Mesodermal cell (in vitro differentiated cells): ENCODE measurements around the gene HELZ.
"Not testable (repeated sequence)": the region's sequence is repeated elsewhere in the genome, so short reads cannot be mapped to it uniquely, and the experiment has no call there.

Experiments used
- H3K27ac ChIP-seq: 2 replicates; pipeline ENCODE4 v1.7.0; 2013; ENCODE audit warnings: mild to moderate bottlenecking, low read depth, low read length, moderate library complexity; ENCODE audit not compliant: severe bottlenecking
- H3K36me3 ChIP-seq: 2 replicates; pipeline ENCODE4 v1.7.1; 2013; ENCODE audit warnings: mild to moderate bottlenecking, low read length, moderate library complexity; ENCODE audit not compliant: control insufficient read depth, insufficient read depth
- H3K4me1 ChIP-seq: one replicate; pipeline ENCODE4 v1.7.1; 2013; ENCODE audit warnings: mild to moderate bottlenecking, low read length; ENCODE audit not compliant: insufficient read depth, control insufficient read depth, poor library complexity, severe bottlenecking
- H3K4me3 ChIP-seq: 2 replicates; pipeline ENCODE4 v1.7.0; 2013; ENCODE audit warnings: low read length, control low read depth, mild to moderate bottlenecking; ENCODE audit not compliant: insufficient read depth, poor library complexity, severe bottlenecking; ENCODE audit errors: extremely low read depth
- H3K9me3 ChIP-seq: 2 replicates; pipeline ENCODE4 v1.7.1; 2013; ENCODE audit warnings: mild to moderate bottlenecking, low read length, moderate library complexity; ENCODE audit not compliant: control insufficient read depth
- WGBS, 2 experiments: methylation state at CpG; one replicate each; pipeline ENCODE4 v1.1.5; 2013; ENCODE audit warnings: missing lambda C conversion rate in 2 of 2; ENCODE audit not compliant: insufficient coverage in 2 of 2; 5-methylcytosine and 5-hydroxymethylcytosine counted together

HELZ gene

GRCh38 chr17:67113486-67113885 lies 131.5 kb downstream of the HELZ start:
- Histone ChIP-seq H3K36me3 (peaks cover 44% of the 10 kb centered on the region), H3K4me3 (no peak overlapping the region)
- WGBS, 2 experiments, result 86 to 89% methylated on average over 4 to 5 of the region's 5 CpGs

GRCh38 chr17:67111808-67112207 lies 133.2 kb downstream of the HELZ start:
- H3K36me3 ChIP-seq, result peaks cover 48% of the 10 kb centered on the region
- H3K4me3 ChIP-seq, result no peak overlapping the region
- WGBS, 2 experiments, result no CpG with 5 or more reads among the region's 1 CpG
- H3K9me3 ChIP-seq, result no peaks in the 10 kb centered on the region
- no peak overlapping the region for H3K27ac ChIP-seq
- H3K4me1 ChIP-seq, result peaks cover 7% of the 10 kb centered on the region

More at GRCh38 chr17:67113486-67113885, 131.5 kb downstream of the HELZ start:
- Histone ChIP-seq H3K27ac (no peak overlapping the region), H3K9me3 (no peaks in the 10 kb centered on the region), H3K4me1 (peaks cover 7% of the 10 kb centered on the region)

- 100% methylated on average over 2 of the region's 2 CpGs for WGBS, 2 experiments
- no peak overlapping the region for H3K4me3 ChIP-seq
- H3K4me1 ChIP-seq, result peaks cover 7% of the 10 kb centered on the region
- H3K36me3 ChIP-seq, result peaks cover 50% of the 10 kb centered on the region
- no peaks in the 10 kb centered on the region for H3K9me3 ChIP-seq
- no peak overlapping the region for H3K27ac ChIP-seq
Measured at GRCh38 chr17:67111327-67111726, 133.7 kb downstream of the HELZ start.

GRCh38 chr17:67110619-67111018 lies 134.4 kb downstream of the HELZ start:
- Histone ChIP-seq H3K4me3 (no peak overlapping the region), H3K36me3 (peaks cover 56% of the 10 kb centered on the region), H3K27ac (no peak overlapping the region), H3K9me3 (no peaks in the 10 kb centered on the region), H3K4me1 (peaks cover 7% of the 10 kb centered on the region)
- 86 to 100% methylated on average over 1 to 3 of the region's 3 CpGs for WGBS, 2 experiments

- Histone ChIP-seq H3K27ac (no peak overlapping the region), H3K36me3 (peaks cover 62% of the 10 kb centered on the region), H3K9me3 (no peaks in the 10 kb centered on the region), H3K4me3 (no peak overlapping the region), H3K4me1 (peaks cover 7% of the 10 kb centered on the region)
- WGBS, 2 experiments, result 88 to 90% methylated on average over 4 to 5 of the region's 5 CpGs
Measured at GRCh38 chr17:67109111-67109510, 135.9 kb downstream of the HELZ start.

- Histone ChIP-seq H3K36me3 (peaks cover 60% of the 10 kb centered on the region), H3K4me1 (peaks cover 7% of the 10 kb centered on the region), H3K27ac (no peak overlapping the region), H3K4me3 (no peak overlapping the region), H3K9me3 (no peaks in the 10 kb centered on the region)
- 93 to 97% methylated on average over 7 to 9 of the region's 13 CpGs for WGBS, 2 experiments
Measured at GRCh38 chr17:67107811-67108775, 136.9 kb downstream of the HELZ start.

- no peaks in the 10 kb centered on the region for H3K9me3 ChIP-seq
- H3K36me3 ChIP-seq, result peaks cover 56% of the 10 kb centered on the region
- 89 to 97% methylated on average over 3 to 4 of the region's 5 CpGs for WGBS, 2 experiments
Measured at GRCh38 chr17:67107171-67107570, 137.8 kb downstream of the HELZ start.

GRCh38 chr17:67105213-67105612 lies 139.8 kb downstream of the HELZ start:
- H3K9me3 ChIP-seq, result no peaks in the 10 kb centered on the region
- H3K4me1 ChIP-seq, result no peaks in the 10 kb centered on the region
- peaks cover 59% of the 10 kb centered on the region for H3K36me3 ChIP-seq
- H3K4me3 ChIP-seq, result no peak overlapping the region
- H3K27ac ChIP-seq, result no peak overlapping the region

More at GRCh38 chr17:67107171-67107570, 137.8 kb downstream of the HELZ start:
- Histone ChIP-seq H3K4me3 (no peak overlapping the region), H3K27ac (no peak overlapping the region), H3K4me1 (peaks cover 7% of the 10 kb centered on the region)

- H3K27ac ChIP-seq, H3K4me3 ChIP-seq, H3K9me3 ChIP-seq, H3K4me1 ChIP-seq: not testable (repeated sequence)
- WGBS, 2 experiments, result 74 to 100% methylated on average over 2 to 4 of the region's 7 CpGs
- peaks cover 59% of the 10 kb centered on the region for H3K36me3 ChIP-seq
Measured at GRCh38 chr17:67104641-67105040, 140.4 kb downstream of the HELZ start.

- no CpG with 5 or more reads among the region's 1 CpG for WGBS, 2 experiments
- Histone ChIP-seq H3K4me1 (no peaks in the 10 kb centered on the region), H3K4me3 (no peak overlapping the region), H3K36me3 (peaks cover 12% of the 10 kb centered on the region), H3K27ac (no peak overlapping the region), H3K9me3 (no peaks in the 10 kb centered on the region)
Measured at GRCh38 chr17:67098006-67098405, 147.0 kb downstream of the HELZ start.

GRCh38 chr17:67096609-67097008 lies 148.4 kb downstream of the HELZ start:
- H3K27ac ChIP-seq, result no peak overlapping the region
- H3K9me3 ChIP-seq, result no peaks in the 10 kb centered on the region
- H3K36me3 ChIP-seq, result peaks cover 7% of the 10 kb centered on the region
- no peak overlapping the region for H3K4me3 ChIP-seq
- 100% methylated on average over 1 of the region's 1 CpG; no CpG with 5 or more reads in 1 of the 2 experiments for WGBS, 2 experiments
- H3K4me1 ChIP-seq, result no peaks in the 10 kb centered on the region
